Keratinocyte (primary cell): ENCODE results near the gene MGRN1. TPM values are rescaled to one million over a fixed set of nuclear protein-coding genes. Genes with fewer than 3 reads are reported as not detected.

ENCODE experiments used
- DNase-seq: peaks from one replicate; pipeline ENCODE4 v3.0.0-alpha.2; 2011; ENCODE audit warnings: low read depth, missing footprints, low spot score
- FAIRE-seq: peaks from 2 replicates; lab custom pipeline; 2011; peaks lifted over from hg19 to GRCh38; lab: Jason Lieb, UNC
- H2AFZ ChIP-seq: 2 replicates; pipeline ENCODE4 v1.6.0; 2012; ENCODE audit warnings: low read length, control low read depth, inconsistent platforms; ENCODE audit not compliant: control insufficient read depth
- H3K27ac ChIP-seq: 2 replicates; pipeline ENCODE4 v1.5.1; 2011; ENCODE audit warnings: low read length; ENCODE audit not compliant: control insufficient read depth, insufficient read depth
- H3K27me3 ChIP-seq: 3 replicates; pipeline ENCODE4 v1.6.0; 2011; ENCODE audit warnings: low read length; ENCODE audit not compliant: control insufficient read depth, insufficient read depth; ENCODE audit errors: extremely low read depth
- H3K36me3 ChIP-seq, 2 experiments: 2 replicates in 1 of 2; 3 replicates in 1 of 2; pipeline ENCODE4 v1.5.1; 2011; ENCODE audit warnings: low read length in 2 of 2, mild to moderate bottlenecking in 1 of 2; ENCODE audit not compliant: control insufficient read depth in 2 of 2, insufficient read depth in 2 of 2; ENCODE audit errors: extremely low read depth in 1 of 2
- H3K4me1 ChIP-seq: 3 replicates; pipeline ENCODE4 v1.5.1; 2011; ENCODE audit warnings: low read length; ENCODE audit not compliant: control insufficient read depth, insufficient read depth; ENCODE audit errors: extremely low read depth
- H3K4me2 ChIP-seq: 3 replicates; pipeline ENCODE4 v1.6.0; 2011; ENCODE audit warnings: low read depth, low read length; ENCODE audit not compliant: control insufficient read depth, insufficient read depth; ENCODE audit errors: extremely low read depth
- H3K4me3 ChIP-seq, 3 experiments: fragments of 200-600 bp in 1 of 3; sonication (generic) in 1 of 3; 2 replicates in 2 of 3; 3 replicates in 1 of 3; pipeline ENCODE4 v1.5.1; 2011 to 2016; ENCODE audit warnings: low read length in 3 of 3, mild to moderate bottlenecking in 3 of 3, control low read depth in 2 of 3, inconsistent platforms in 1 of 3, low read depth in 1 of 3, mixed read lengths in 1 of 3, mixed run types in 1 of 3, moderate library complexity in 1 of 3; ENCODE audit not compliant: control insufficient read depth in 2 of 3, insufficient read depth in 2 of 3; ENCODE audit errors: extremely low read depth in 1 of 3
- H3K79me2 ChIP-seq: 2 replicates; pipeline ENCODE4 v1.6.0; 2012; ENCODE audit warnings: low read length; ENCODE audit not compliant: control insufficient read depth, insufficient read depth
- H3K9ac ChIP-seq: 3 replicates; pipeline ENCODE4 v1.6.0; 2011; ENCODE audit warnings: low read length; ENCODE audit not compliant: control insufficient read depth, insufficient read depth; ENCODE audit errors: extremely low read depth
- H3K9me1 ChIP-seq: 3 replicates; pipeline ENCODE4 v1.6.0; 2011; ENCODE audit warnings: low read length; ENCODE audit not compliant: control insufficient read depth, insufficient read depth; ENCODE audit errors: extremely low read depth
- H3K9me3 ChIP-seq: 2 replicates; pipeline ENCODE4 v1.5.1; 2012; ENCODE audit warnings: low read depth, low read length; ENCODE audit not compliant: control insufficient read depth
- H4K20me1 ChIP-seq: 3 replicates; pipeline ENCODE4 v1.6.0; 2011; ENCODE audit warnings: low read length; ENCODE audit not compliant: control insufficient read depth, insufficient read depth; ENCODE audit errors: extremely low read depth
- CTCF ChIP-seq, 3 experiments: IDR thresholded peaks in 1 of 3; conservative IDR thresholded peaks in 1 of 3; optimal IDR thresholded peaks in 1 of 3; 2 replicates in 2 of 3; 3 replicates in 1 of 3; pipeline versions ENCODE3 to v1.5.1; 2011; ENCODE audit warnings: low read length in 3 of 3, mild to moderate bottlenecking in 3 of 3, moderate library complexity in 2 of 3, control low read depth in 1 of 3, inconsistent platforms in 1 of 3; ENCODE audit not compliant: insufficient read depth in 2 of 3; ENCODE audit errors: extremely low read depth in 1 of 3
- EZH2 ChIP-seq: IDR thresholded peaks from one replicate; pipeline ENCODE4 v1.6.1; 2012; ENCODE audit warnings: inconsistent platforms, mild to moderate bottlenecking, low read length, moderate library complexity
- dilution Hi-C: fragments of 300-500 bp; cut with MboI; formaldehyde crosslinking; loops from one replicate; pipeline ENCODE4 v1.7.0; 2020; ENCODE audit warnings: low sequenced_read_pairs; ENCODE audit not compliant: extremely low pct_ligation_motif_present
- polyA plus RNA-seq, 5 experiments: library from polyadenylated mRNA; depleted of rRNA in 3 of 5; stranded (reverse) in 3 of 5; stranded (forward) in 1 of 5; unstranded in 1 of 5; fragments of >200 nt; gene quantifications; 1 replicate in 1 of 5; 2 replicates in 3 of 5; 3 replicates in 1 of 5; pipeline versions ENCODE4 v1.2.1 to v1.2.3, GENCODE V29; 2011 to 2012; ENCODE audit warnings: missing spikeins in 2 of 5, low read depth in 1 of 5, low replicate concordance in 1 of 5

MGRN1 gene
- polyA plus RNA-seq, 1 donor (not counting 4 experiments of a cell fraction or from before 2014, with no cell fraction given): 1.9 TPM

- dilution Hi-C loops: no loop called here
- peaks cover 24 to 25% of the 10 kb centered on the region in 2 experiments for H3K36me3 ChIP-seq
- no peak overlapping the region for H3K9ac ChIP-seq
These were observed 102.0 kb downstream of the MGRN1 start for GRCh38 chr16:4726616-4727015.

GRCh38 chr16:4728676-4729075 lies 104.0 kb downstream of the MGRN1 start:
- TF ChIP-seq EZH2: no peak
- TF ChIP-seq CTCF (optimal IDR thresholded peaks at IDR 0.05 in 1 of 3, IDR thresholded peaks at IDR 0.05 in 1 of 3, conservative IDR thresholded peaks at IDR 0.05 in 1 of 3; ENCODE audit: extremely low read depth in 1 of 3, insufficient read depth in 2 of 3, low read length in 3 of 3): no peak
- no peak for FAIRE-seq
- H3K4me3 ChIP-seq: no peak overlapping the region

More at GRCh38 chr16:4726616-4727015, 102.0 kb downstream of the MGRN1 start:
- no peak for FAIRE-seq
- H3K27me3 ChIP-seq: no peaks in the 10 kb centered on the region
- H3K79me2 ChIP-seq: peaks cover 10% of the 10 kb centered on the region
- no peaks in the 10 kb centered on the region for H3K9me1 ChIP-seq
- H2AFZ ChIP-seq: no peak overlapping the region
- H3K4me3 ChIP-seq: no peak overlapping the region
- H3K4me2 ChIP-seq: no peak overlapping the region
- no peak overlapping the region for H3K27ac ChIP-seq
- H3K4me1 ChIP-seq: no peaks in the 10 kb centered on the region
- no peaks in the 10 kb centered on the region for H3K9me3 ChIP-seq
- TF ChIP-seq CTCF (optimal IDR thresholded peaks at IDR 0.05 in 1 of 3, IDR thresholded peaks at IDR 0.05 in 1 of 3, conservative IDR thresholded peaks at IDR 0.05 in 1 of 3; ENCODE audit: extremely low read depth in 1 of 3, insufficient read depth in 2 of 3, low read length in 3 of 3) (no peak), EZH2 (no peak)
- no peaks in the 10 kb centered on the region for H4K20me1 ChIP-seq
- DNase-seq: no peak

More at GRCh38 chr16:4728676-4729075, 104.0 kb downstream of the MGRN1 start:
- Histone ChIP-seq H3K27me3 (no peaks in the 10 kb centered on the region), H3K9me3 (no peaks in the 10 kb centered on the region), H3K36me3 (peaks cover 25 to 30% of the 10 kb centered on the region in 2 experiments), H3K4me1 (no peaks in the 10 kb centered on the region), H3K9ac (no peak overlapping the region), H3K4me2 (no peak overlapping the region), H2AFZ (no peak overlapping the region), H3K79me2 (peaks cover 28% of the 10 kb centered on the region), H4K20me1 (no peaks in the 10 kb centered on the region), H3K9me1 (no peaks in the 10 kb centered on the region), H3K27ac (no peak overlapping the region)
- DNase-seq: no peak
- dilution Hi-C loops: no loop called here
